Smooth muscle cell of trachea (primary cell): ENCODE data around the gene OR6C6. TPM values are rescaled to one million over a fixed set of nuclear protein-coding genes. Genes with fewer than 3 reads are reported as not detected.

Source experiments
- total RNA-seq: library from RNA; depleted of rRNA; stranded (reverse); fragments of >200 nt; gene quantifications from 2 replicates; pipeline ENCODE4 v1.2.1, GENCODE V29; 2014

OR6C6 gene
- not detected in 2 replicates for total RNA-seq

DNA sequence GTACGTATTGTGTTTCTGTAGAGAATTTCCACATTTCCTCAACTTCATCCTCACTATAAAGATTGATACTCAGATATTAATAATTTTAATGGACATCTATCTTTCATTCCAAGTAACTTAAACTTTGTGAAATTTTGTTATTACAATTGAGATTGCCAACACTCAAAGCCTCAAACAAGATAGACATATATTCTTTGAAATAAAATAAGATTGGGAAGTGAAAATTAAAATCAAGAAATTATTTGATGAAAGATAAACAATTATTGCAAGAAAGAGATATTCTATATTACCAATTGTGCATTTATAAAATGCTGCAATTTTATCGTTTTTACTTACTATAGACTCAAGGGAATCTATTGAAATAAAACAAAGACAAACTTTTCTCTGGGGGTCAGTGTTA lies at the start of gene OR6C6:
OR6C6 (minus strand) TSS at position 101 of the 400 bp plus-strand sequence. CDS start 1,337 bp downstream, outside the sequence.

GRCh38 chr12:55330446-55330845 lies 34.1 kb upstream of the OR6C6 start, which contains the start of gene OR6C3:
Gene OR6C3 (plus strand): TSS chr12:55330746. CDS start chr12:55331701, 955 bp downstream.

DNA sequence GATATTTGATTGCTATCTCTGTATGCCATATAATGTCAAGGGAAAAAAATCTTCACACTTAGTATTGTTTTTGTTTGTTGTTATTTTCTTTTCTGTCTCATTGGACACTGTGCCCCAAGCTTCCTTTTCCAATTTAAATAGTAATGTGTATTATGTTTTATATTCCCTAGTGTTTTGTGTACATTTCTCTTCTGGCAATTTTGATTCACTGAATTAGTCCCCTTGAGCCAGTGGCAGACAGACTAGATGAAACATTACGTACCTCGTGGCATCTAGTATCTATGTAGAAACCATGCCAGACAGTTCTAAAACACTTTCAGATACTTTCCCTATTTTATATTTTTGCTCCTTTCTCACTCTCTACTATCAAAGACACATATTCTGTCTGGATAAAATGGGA lies 17.7 kb upstream of the OR6C6 start, which contains the start of gene OR6C1:
OR6C1 (plus strand) TSS at position 301 of the 400 bp plus-strand sequence. CDS start 6,257 bp downstream, outside the sequence.

GRCh38 chr12:55244309-55244708 lies 52.1 kb downstream of the OR6C6 start, which contains the start of gene OR6C74:
Gene OR6C74 (plus strand): TSS chr12:55244609. CDS start chr12:55247288, 2,679 bp downstream.

Other genes with a start within 250 kb of the OR6C6 start
- not detected in 2 replicates for gene OR9K2, start 170.2 kb downstream of the OR6C6 start, total RNA-seq
- not detected in 2 replicates for gene OR10A7, start 75.5 kb downstream of the OR6C6 start, total RNA-seq
- gene OR6C74, start 52.0 kb downstream of the OR6C6 start, total RNA-seq, result not detected in 2 replicates
- gene OR6C1, start 17.8 kb upstream of the OR6C6 start, total RNA-seq, result not detected in 2 replicates
- not detected in 2 replicates for gene OR6C3, start 34.2 kb upstream of the OR6C6 start, total RNA-seq
- not detected in 2 replicates for gene OR6C75, start 66.4 kb upstream of the OR6C6 start, total RNA-seq
- gene OR6C65, start 104.0 kb upstream of the OR6C6 start, total RNA-seq, result not detected in 2 replicates
- gene OR6C76, start 129.7 kb upstream of the OR6C6 start, total RNA-seq, result not detected in 2 replicates
- gene OR6C2, start 147.5 kb upstream of the OR6C6 start, total RNA-seq, result not detected in 2 replicates
- not detected in 2 replicates for gene OR6C70, start 173.6 kb upstream of the OR6C6 start, total RNA-seq
- not detected in 2 replicates for gene OR6C68, start 195.8 kb upstream of the OR6C6 start, total RNA-seq